Activated B cell treated with CpG ODN at 0.5 μM for 24 hours (primary cell): Measurements from ENCODE around the gene ERC2. TPM values are rescaled to one million over a fixed set of nuclear protein-coding genes. Genes with fewer than 3 reads are reported as not detected.

Experiments used
- ATAC-seq: fragments of 200-7000 bp; cut with Tn5 transposase; one replicate; pipeline ENCODE4 v1.10.0; 2021; ENCODE audit warnings: low read depth, mild to moderate bottlenecking, moderate library complexity
- CTCF ChIA-PET: fragments of 350-600 bp; sonication (Branson Sonifier 250); formaldehyde crosslinking; loops from one replicate; lab custom pipeline; 2021; ENCODE audit warnings: antibody characterized with exemption; lab: Charles Lee
- POLR2A ChIA-PET: fragments of 350-600 bp; sonication (Branson Sonifier 250); formaldehyde crosslinking; loops from one replicate; lab custom pipeline; 2021; ENCODE audit warnings: antibody characterized with exemption; lab: Charles Lee
- DNase-seq: peaks from one replicate; pipeline ENCODE4 v3.0.0; 2022
- H3K27ac Mint-ChIP-seq: one replicate; pipeline ENCODE4 v1.8.0; 2020; ENCODE audit warnings: mixed read lengths
- H3K27me3 Mint-ChIP-seq: one replicate; pipeline ENCODE4 v1.8.0; 2021; ENCODE audit warnings: mixed read lengths
- H3K36me3 Mint-ChIP-seq: one replicate; pipeline ENCODE4 v1.8.0; 2021; ENCODE audit warnings: low read depth, mixed read lengths
- H3K4me1 Mint-ChIP-seq: one replicate; pipeline ENCODE4 v1.8.0; 2021; ENCODE audit warnings: mixed read lengths
- H3K4me3 Mint-ChIP-seq: one replicate; pipeline ENCODE4 v1.8.0; 2020; ENCODE audit warnings: mild to moderate bottlenecking, mixed read lengths
- H3K9me3 Mint-ChIP-seq: one replicate; pipeline ENCODE4 v1.8.0; 2020; ENCODE audit warnings: mixed read lengths
- CTCF ChIP-seq: fragments of 200-600 bp; IDR thresholded peaks from one replicate; pipeline ENCODE4 v1.8.0; 2022; ENCODE audit warnings: antibody characterized with exemption, mild to moderate bottlenecking
- intact Hi-C: fragments of 100-400 bp; cut with micrococcal nuclease; formaldehyde crosslinking; loops from one replicate; pipeline ENCODE4 v1.15.1; 2024
- total RNA-seq: library from RNA; stranded (reverse); gene quantifications from 2 replicates; pipeline ENCODE4 v1.2.3, GENCODE V29; 2022

ERC2 gene
- total RNA-seq, 1 donor from 2014 or later: not detected

DNA sequence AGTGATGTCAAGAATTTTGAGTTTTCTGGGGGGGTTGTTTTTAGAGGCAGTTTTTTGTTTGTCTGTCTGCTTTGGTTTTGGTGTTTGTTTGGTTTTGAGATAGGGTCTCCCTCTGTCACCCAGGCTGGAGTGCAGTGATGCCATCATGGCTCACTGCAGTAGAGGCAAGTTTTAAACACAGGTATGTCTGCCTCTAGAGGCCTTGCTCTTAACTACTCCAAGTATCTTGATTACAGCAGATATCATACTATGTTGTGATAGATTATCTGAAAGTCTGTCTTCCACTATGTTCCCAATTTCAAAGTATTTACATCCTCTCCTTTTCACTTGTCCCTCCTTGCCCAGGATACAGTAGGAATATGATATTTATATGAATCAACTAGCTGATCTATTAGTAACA lies 57.7 kb downstream of the ERC2 start:
- Mint-ChIP-seq H3K27ac (no peak overlapping the region), H3K4me3 (no peak overlapping the region), H3K4me1 (no peaks in the 10 kb centered on the region), H3K27me3 (peaks cover 3% of the 10 kb centered on the region), H3K9me3 (no peaks in the 10 kb centered on the region), H3K36me3 (no peaks in the 10 kb centered on the region)
- POLR2A ChIA-PET: no interaction called here
- intact Hi-C loops: no loop called here
- no peak for DNase-seq
- CTCF ChIA-PET: no interaction called here
- TF ChIP-seq CTCF: no peak
- no peak for ATAC-seq

DNA sequence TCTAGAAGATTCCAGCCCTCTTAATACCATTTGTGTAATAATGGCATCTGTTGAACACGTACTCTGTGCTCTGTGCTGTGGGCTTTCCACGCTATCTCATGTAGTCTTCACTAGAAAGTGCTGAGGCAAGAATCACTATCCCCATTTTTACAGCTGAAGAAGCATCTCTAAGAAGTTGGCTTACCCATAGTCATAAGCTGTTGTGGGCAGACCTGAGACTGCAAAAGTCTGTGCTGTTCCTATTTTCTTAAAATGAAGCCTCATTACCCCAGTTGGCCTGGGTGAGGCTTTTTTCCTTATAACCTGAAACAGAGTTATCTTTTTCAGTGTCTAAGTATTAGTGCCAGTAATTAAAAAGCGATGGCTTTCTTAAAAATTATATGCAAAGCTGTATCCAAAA lies 58.5 kb downstream of the ERC2 start:
- H3K4me3 Mint-ChIP-seq: no peak overlapping the region
- ChIA-PET CTCF (no interaction called here), POLR2A (no interaction called here)
- no peaks in the 10 kb centered on the region for H3K4me1 Mint-ChIP-seq
- ATAC-seq (no peak), DNase-seq (no peak)
- peaks cover 3% of the 10 kb centered on the region for H3K27me3 Mint-ChIP-seq
- TF ChIP-seq CTCF: no peak
- no peaks in the 10 kb centered on the region for H3K36me3 Mint-ChIP-seq
- H3K9me3 Mint-ChIP-seq: no peaks in the 10 kb centered on the region
- H3K27ac Mint-ChIP-seq: no peak overlapping the region
- intact Hi-C loops: no loop called here

DNA sequence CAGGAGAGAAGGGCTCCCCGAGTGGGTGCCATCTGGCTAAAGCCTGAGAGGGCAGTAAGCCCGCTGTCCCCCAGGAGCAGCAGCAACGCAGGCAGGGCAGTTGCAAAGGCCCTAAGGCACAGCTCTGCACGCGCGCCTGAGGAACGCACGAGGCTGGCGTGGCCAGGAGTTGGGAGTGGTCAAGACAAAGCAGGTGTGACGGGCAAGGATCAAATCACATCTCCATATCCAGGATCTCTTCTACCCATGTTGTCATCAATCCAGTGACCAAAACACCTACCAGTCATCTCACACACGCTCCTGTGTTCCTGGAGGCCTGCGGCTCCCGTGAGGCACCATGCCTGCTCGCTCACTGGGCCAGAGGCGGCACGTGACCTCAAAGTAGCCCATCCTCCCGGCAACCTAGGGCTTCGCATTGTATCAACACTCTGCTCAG lies 59.5 kb downstream of the ERC2 start:
- ChIA-PET CTCF (no interaction called here), POLR2A (no interaction called here)
- Mint-ChIP-seq H3K27me3 (peaks cover 3% of the 10 kb centered on the region), H3K9me3 (no peaks in the 10 kb centered on the region), H3K36me3 (no peaks in the 10 kb centered on the region), H3K4me1 (no peaks in the 10 kb centered on the region), H3K27ac (no peak overlapping the region), H3K4me3 (no peak overlapping the region)
- ATAC-seq (no peak), DNase-seq (no peak)
- TF ChIP-seq CTCF: no peak
- intact Hi-C loops: no loop called here

GRCh38 chr3:56406826-56407515 lies 61.3 kb downstream of the ERC2 start:
- H3K9me3 Mint-ChIP-seq: peaks cover 2% of the 10 kb centered on the region
- no peaks in the 10 kb centered on the region for H3K36me3 Mint-ChIP-seq
- H3K27me3 Mint-ChIP-seq: no peaks in the 10 kb centered on the region
- CTCF ChIA-PET: no interaction called here
- no peak overlapping the region for H3K4me3 Mint-ChIP-seq
- no peaks in the 10 kb centered on the region for H3K4me1 Mint-ChIP-seq
- no peak for ATAC-seq
- DNase-seq: no peak
- intact Hi-C loops: no loop called here
- TF ChIP-seq CTCF: no peak
- H3K27ac Mint-ChIP-seq: no peak overlapping the region
- POLR2A ChIA-PET: no interaction called here

GRCh38 chr3:56404884-56405283 lies 63.4 kb downstream of the ERC2 start:
- H3K27ac Mint-ChIP-seq: no peak overlapping the region

More at GRCh38 chr3:56404884-56405283, 63.4 kb downstream of the ERC2 start:
- Mint-ChIP-seq H3K27me3 (peaks cover 2% of the 10 kb centered on the region), H3K36me3 (no peaks in the 10 kb centered on the region), H3K4me1 (no peaks in the 10 kb centered on the region), H3K9me3 (peaks cover 2% of the 10 kb centered on the region), H3K4me3 (no peak overlapping the region)
- intact Hi-C loops: no loop called here
- CTCF ChIA-PET: no interaction called here
- TF ChIP-seq CTCF: no peak
- ATAC-seq (no peak), DNase-seq (no peak)
- POLR2A ChIA-PET: no interaction called here
